Neural crest cell (in vitro differentiated cells): ENCODE data around the gene WWTR1. TPM values are rescaled to one million over a fixed set of nuclear protein-coding genes. Genes with fewer than 3 reads are reported as not detected.

Experiments used
- DNase-seq: peaks from one replicate; pipeline ENCODE4 v3.0.0; 2021; ENCODE audit warnings: low read depth, mixed read lengths, low spot score
- H3K27ac Mint-ChIP-seq: one replicate; pipeline ENCODE4 v1.8.0; 2021; ENCODE audit warnings: mild to moderate bottlenecking, mixed read lengths; ENCODE audit not compliant: unreplicated experiment
- H3K27me3 Mint-ChIP-seq: 2 replicates; pipeline ENCODE4 v1.8.0; 2021; ENCODE audit warnings: low read depth, mild to moderate bottlenecking, mixed read lengths
- H3K36me3 Mint-ChIP-seq: 2 replicates; pipeline ENCODE4 v1.8.0; 2021; ENCODE audit warnings: low read depth, mild to moderate bottlenecking, mixed read lengths
- H3K4me1 Mint-ChIP-seq: 2 replicates; pipeline ENCODE4 v1.8.0; 2021; ENCODE audit warnings: mixed read lengths
- H3K4me3 Mint-ChIP-seq: one replicate; pipeline ENCODE4 v1.8.0; 2021; ENCODE audit warnings: mild to moderate bottlenecking, mixed read lengths
- H3K9me3 Mint-ChIP-seq: 2 replicates; pipeline ENCODE4 v1.8.0; 2021; ENCODE audit warnings: mixed read lengths
- CTCF ChIP-seq: fragments of 200-600 bp; sonication (generic); conservative IDR thresholded peaks from 2 replicates; pipeline ENCODE4 v1.5.0; 2021; ENCODE audit warnings: antibody characterized with exemption, mild to moderate bottlenecking
- total RNA-seq: library from RNA; stranded (reverse); gene quantifications from 2 replicates; pipeline ENCODE4 v1.2.1, GENCODE V29; 2021

WWTR1 gene
- total RNA-seq, 1 donor from 2014 or later, result 35.6 TPM

DNA sequence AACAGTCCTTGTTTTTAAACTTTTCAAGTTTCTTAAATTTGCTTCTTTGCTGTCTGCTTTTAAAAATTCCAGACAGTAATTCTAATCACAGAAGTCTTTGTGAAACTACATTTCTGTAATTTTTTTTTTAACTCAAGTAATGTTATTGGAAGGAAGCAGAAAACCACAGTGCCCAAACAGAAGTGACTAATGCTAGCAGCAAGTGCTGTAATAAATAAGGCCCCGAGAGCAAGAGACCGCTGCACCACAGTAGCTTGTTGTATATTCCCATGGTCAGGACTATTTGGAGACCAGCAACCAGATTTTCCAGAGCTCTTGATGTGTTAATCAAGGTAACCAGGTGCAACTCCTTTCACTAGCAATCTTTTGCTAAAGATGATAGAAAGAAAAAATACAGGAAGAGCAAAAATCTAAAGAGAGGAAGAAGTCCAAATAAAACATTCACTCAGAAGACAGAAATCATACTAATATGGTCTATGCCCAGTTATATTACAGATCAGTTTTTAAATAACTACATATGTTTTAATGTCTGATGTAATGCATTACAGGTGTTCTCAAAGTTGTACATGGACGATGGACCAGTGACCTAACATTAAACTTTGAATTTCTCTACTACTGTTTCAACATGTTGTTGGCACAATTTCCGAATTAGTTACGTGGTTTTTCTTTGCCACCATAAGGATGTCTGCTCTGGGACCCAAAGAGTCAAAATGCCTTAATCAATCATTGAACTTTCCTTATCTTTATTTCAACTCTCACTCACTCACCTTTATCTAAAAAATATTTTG is 36.4 kb downstream of the WWTR1 start:
- Mint-ChIP-seq H3K9me3 (peaks cover 2% of the 10 kb centered on the region), H3K4me1 (peaks cover 31% of the 10 kb centered on the region), H3K27ac (no peak overlapping the region), H3K27me3 (no peaks in the 10 kb centered on the region), H3K36me3 (no peaks in the 10 kb centered on the region), H3K4me3 (no peak overlapping the region)
- no peak for TF ChIP-seq CTCF
- no peak for DNase-seq

DNA sequence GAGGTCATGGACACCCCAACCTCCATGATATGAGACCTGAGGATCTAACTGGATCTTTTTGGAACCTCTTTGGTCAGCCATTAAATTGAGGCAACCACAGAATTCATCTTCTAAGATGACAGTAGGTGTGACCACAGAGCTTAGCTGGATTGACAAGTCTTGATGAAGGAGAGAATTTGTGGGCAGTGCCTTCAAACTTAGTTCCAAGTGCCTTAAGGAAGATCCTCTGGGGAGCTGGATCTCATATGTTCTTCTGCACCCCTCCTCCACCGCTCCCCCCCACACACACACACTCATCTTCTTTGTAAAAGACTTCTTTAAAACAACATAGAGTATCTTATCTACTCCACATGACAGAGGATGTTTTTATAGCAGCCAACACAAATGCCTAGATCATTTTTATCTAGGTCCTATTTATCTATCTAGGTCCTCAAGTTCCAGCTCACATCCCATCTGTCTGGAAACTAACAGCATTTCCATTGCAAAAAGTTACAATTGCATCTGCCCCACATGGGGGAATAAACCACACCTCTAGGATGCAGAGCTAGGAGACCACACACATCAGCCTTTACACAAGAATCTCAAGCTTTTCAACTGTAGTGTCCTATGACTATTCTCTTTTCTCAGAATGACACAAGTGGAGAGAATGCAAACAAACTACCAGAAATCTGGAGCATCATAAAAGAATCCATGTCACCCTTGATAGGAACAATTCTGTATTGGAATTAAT is 37.4 kb downstream of the WWTR1 start:
- Mint-ChIP-seq H3K4me1 (peaks cover 26% of the 10 kb centered on the region), H3K36me3 (no peaks in the 10 kb centered on the region), H3K27me3 (no peaks in the 10 kb centered on the region), H3K9me3 (peaks cover 2% of the 10 kb centered on the region), H3K27ac (no peak overlapping the region), H3K4me3 (no peak overlapping the region)
- no peak for DNase-seq
- no peak for TF ChIP-seq CTCF

DNA sequence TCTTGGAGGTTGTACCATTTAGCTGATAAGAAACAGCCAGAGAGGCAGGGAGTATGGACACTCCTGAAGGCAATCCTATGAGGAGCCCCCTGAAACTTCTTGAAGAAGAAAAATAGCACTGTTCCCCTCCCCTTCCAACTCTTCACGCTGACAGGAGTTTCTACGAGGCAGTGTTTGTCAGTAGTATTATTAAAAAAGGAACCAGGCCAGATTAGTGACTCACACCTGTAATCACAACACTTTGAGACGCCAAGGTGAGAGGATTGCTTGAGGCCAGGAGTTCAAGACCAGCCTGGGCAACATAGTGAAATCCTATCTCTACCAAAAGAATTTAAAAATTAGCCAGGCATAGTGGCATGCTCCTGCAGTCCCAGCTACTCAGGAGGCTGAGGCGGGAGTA is 38.7 kb downstream of the WWTR1 start:
- DNase-seq, result no peak
- Mint-ChIP-seq H3K27ac (no peak overlapping the region), H3K4me1 (peaks cover 26% of the 10 kb centered on the region), H3K9me3 (no peaks in the 10 kb centered on the region), H3K4me3 (no peak overlapping the region), H3K27me3 (no peaks in the 10 kb centered on the region), H3K36me3 (no peaks in the 10 kb centered on the region)
- no peak for TF ChIP-seq CTCF

GRCh38 chr3:149618151-149619123 is 39.4 kb downstream of the WWTR1 start:
- no peaks in the 10 kb centered on the region for H3K27me3 Mint-ChIP-seq
- H3K4me1 Mint-ChIP-seq, result peaks cover 23% of the 10 kb centered on the region
- DNase-seq, result no peak
- no peaks in the 10 kb centered on the region for H3K9me3 Mint-ChIP-seq
- H3K4me3 Mint-ChIP-seq, result no peak overlapping the region
- H3K27ac Mint-ChIP-seq, result no peak overlapping the region
- no peak for TF ChIP-seq CTCF
- no peaks in the 10 kb centered on the region for H3K36me3 Mint-ChIP-seq

DNA sequence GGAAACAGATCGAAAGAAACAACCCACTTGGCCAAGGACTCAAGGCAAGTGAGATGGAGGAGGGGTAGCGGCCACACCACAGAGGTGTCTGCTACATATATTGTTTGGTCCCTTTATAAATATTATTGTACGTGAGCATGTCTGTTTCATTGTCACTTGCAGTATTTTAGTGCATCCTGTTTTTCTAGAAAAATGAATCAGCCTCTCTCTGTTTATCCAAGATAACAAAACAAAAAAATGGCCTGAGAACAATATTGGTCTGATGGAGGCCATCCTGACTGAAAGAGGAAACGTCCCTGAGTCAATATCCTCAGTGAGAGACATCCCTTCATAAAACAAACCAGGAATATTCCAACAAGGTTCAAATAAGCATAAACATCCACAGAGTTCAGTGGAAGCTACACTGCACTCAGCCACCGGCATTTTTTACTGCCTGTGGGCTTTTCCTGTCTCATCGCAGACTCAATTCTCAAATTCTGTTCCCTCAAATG is 42.0 kb downstream of the WWTR1 start:
- Mint-ChIP-seq H3K4me3 (no peak overlapping the region), H3K4me1 (peaks cover 22% of the 10 kb centered on the region), H3K36me3 (no peaks in the 10 kb centered on the region), H3K9me3 (no peaks in the 10 kb centered on the region), H3K27me3 (no peaks in the 10 kb centered on the region), H3K27ac (peak overlapping the region; percentile 37)
- TF ChIP-seq CTCF, result no peak
- DNase-seq, result no peak
